OCI-LY1 (cell line): ENCODE results near the gene ALG1.

Source experiments
- H2AFZ ChIP-seq: fragments of 200-600 bp; sonication (generic), shearing (Covaris generic); 2 replicates; pipeline ENCODE4 v1.6.0; 2014; ENCODE audit warnings: antibody characterized with exemption, mild to moderate bottlenecking, low read length
- H3F3A ChIP-seq: fragments of 200-600 bp; sonication (generic), shearing (Covaris generic); 2 replicates; pipeline ENCODE4 v1.6.0; 2014; ENCODE audit warnings: mild to moderate bottlenecking, antibody characterized with exemption, low read length, moderate library complexity; ENCODE audit not compliant: insufficient read depth
- H3K27ac ChIP-seq: fragments of 200-600 bp; sonication (generic); 2 replicates; pipeline ENCODE4 v1.5.1; 2014; ENCODE audit warnings: low read length, mixed run types, mild to moderate bottlenecking, low read depth; ENCODE audit not compliant: poor library complexity, severe bottlenecking
- H3K27me3 ChIP-seq: fragments of 200-600 bp; sonication (generic); 2 replicates; pipeline ENCODE4 v1.6.0; 2014; ENCODE audit warnings: antibody characterized with exemption, mild to moderate bottlenecking, low read length, moderate library complexity; ENCODE audit not compliant: insufficient read depth
- H3K36me3 ChIP-seq: fragments of 200-600 bp; sonication (generic); 2 replicates; pipeline ENCODE4 v1.6.1; 2014; ENCODE audit warnings: mild to moderate bottlenecking, antibody characterized with exemption, low read length, moderate library complexity, mixed read lengths; ENCODE audit not compliant: insufficient read depth
- H3K4me1 ChIP-seq: fragments of 200-600 bp; sonication (generic); 2 replicates; pipeline ENCODE4 v1.5.1; 2014; ENCODE audit warnings: mild to moderate bottlenecking, low read length, moderate library complexity; ENCODE audit not compliant: insufficient read depth, severe bottlenecking
- H3K4me2 ChIP-seq: fragments of 200-600 bp; sonication (generic), shearing (Covaris generic); 2 replicates; pipeline ENCODE4 v1.6.1; 2014; ENCODE audit warnings: low read length
- H3K4me3 ChIP-seq: fragments of 200-600 bp; sonication (generic); 2 replicates; pipeline ENCODE4 v1.5.1; 2014; ENCODE audit warnings: low read length, low read depth, mild to moderate bottlenecking, mixed read lengths; ENCODE audit not compliant: poor library complexity, severe bottlenecking
- H3K79me2 ChIP-seq: fragments of 200-600 bp; shearing (Covaris generic); 2 replicates; pipeline ENCODE4 v1.6.1; 2016; ENCODE audit warnings: mixed run types, low read length, mixed read lengths; ENCODE audit not compliant: insufficient read depth
- H3K9ac ChIP-seq: fragments of 200-600 bp; sonication (generic), shearing (Covaris generic); 2 replicates; pipeline ENCODE4 v1.6.1; 2014; ENCODE audit warnings: mild to moderate bottlenecking, low read length, mixed read lengths
- H3K9me2 ChIP-seq: fragments of 200-600 bp; sonication (generic), shearing (Covaris generic); 2 replicates; pipeline ENCODE4 v1.6.1; 2014; ENCODE audit warnings: low read depth, mild to moderate bottlenecking, low read length, mixed read lengths
- H3K9me3 ChIP-seq: fragments of 200-600 bp; shearing (Covaris generic); 2 replicates; pipeline ENCODE4 v1.6.1; 2014; ENCODE audit warnings: low read length, mixed read lengths
- H4K20me1 ChIP-seq: fragments of 200-600 bp; sonication (generic), shearing (Covaris generic); 2 replicates; pipeline ENCODE4 v1.6.0; 2016; ENCODE audit warnings: mild to moderate bottlenecking, low read length; ENCODE audit not compliant: insufficient read depth
- EZH2 ChIP-seq: fragments of 200-600 bp; sonication (generic), shearing (Covaris generic); IDR thresholded peaks from 2 replicates; pipeline ENCODE4 v1.8.0; 2017; ENCODE audit warnings: borderline replicate concordance, mixed run types, mild to moderate bottlenecking, antibody characterized with exemption, low read length, moderate library complexity, mixed read lengths
- TF ChIP-seq, protein P1 (sequence below): fragments of 200-600 bp; sonication (generic), shearing (Covaris generic); IDR thresholded peaks from 2 replicates; pipeline ENCODE4 v1.5.1; 2017; ENCODE audit warnings: mild to moderate bottlenecking, antibody characterized with exemption, low read length, moderate library complexity, mixed read lengths

Gene ALG1

GRCh38 chr16:5069854-5070253, 1.8 kb upstream of the ALG1 start:
- Histone ChIP-seq H3K9ac (no peak overlapping the region), H3F3A (no peaks in the 10 kb centered on the region), H3K4me1 (peaks cover 17% of the 10 kb centered on the region), H3K79me2 (no peaks in the 10 kb centered on the region; the same call in 1 of the 2 replicates), H3K4me3 (no peak overlapping the region), H3K27ac (no peak overlapping the region), H3K9me3 (no peaks in the 10 kb centered on the region), H3K9me2 (no peaks in the 10 kb centered on the region), H3K36me3 (peaks cover 11% of the 10 kb centered on the region; the same call in 1 of the 2 replicates), H2AFZ (no peak overlapping the region), H4K20me1 (no peaks in the 10 kb centered on the region), H3K4me2 (no peak overlapping the region), H3K27me3 (no peaks in the 10 kb centered on the region)
- TF ChIP-seq EZH2, result no peak
- TF ChIP-seq, protein P1, sequence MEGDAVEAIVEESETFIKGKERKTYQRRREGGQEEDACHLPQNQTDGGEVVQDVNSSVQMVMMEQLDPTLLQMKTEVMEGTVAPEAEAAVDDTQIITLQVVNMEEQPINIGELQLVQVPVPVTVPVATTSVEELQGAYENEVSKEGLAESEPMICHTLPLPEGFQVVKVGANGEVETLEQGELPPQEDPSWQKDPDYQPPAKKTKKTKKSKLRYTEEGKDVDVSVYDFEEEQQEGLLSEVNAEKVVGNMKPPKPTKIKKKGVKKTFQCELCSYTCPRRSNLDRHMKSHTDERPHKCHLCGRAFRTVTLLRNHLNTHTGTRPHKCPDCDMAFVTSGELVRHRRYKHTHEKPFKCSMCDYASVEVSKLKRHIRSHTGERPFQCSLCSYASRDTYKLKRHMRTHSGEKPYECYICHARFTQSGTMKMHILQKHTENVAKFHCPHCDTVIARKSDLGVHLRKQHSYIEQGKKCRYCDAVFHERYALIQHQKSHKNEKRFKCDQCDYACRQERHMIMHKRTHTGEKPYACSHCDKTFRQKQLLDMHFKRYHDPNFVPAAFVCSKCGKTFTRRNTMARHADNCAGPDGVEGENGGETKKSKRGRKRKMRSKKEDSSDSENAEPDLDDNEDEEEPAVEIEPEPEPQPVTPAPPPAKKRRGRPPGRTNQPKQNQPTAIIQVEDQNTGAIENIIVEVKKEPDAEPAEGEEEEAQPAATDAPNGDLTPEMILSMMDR, result no peak

DNA sequence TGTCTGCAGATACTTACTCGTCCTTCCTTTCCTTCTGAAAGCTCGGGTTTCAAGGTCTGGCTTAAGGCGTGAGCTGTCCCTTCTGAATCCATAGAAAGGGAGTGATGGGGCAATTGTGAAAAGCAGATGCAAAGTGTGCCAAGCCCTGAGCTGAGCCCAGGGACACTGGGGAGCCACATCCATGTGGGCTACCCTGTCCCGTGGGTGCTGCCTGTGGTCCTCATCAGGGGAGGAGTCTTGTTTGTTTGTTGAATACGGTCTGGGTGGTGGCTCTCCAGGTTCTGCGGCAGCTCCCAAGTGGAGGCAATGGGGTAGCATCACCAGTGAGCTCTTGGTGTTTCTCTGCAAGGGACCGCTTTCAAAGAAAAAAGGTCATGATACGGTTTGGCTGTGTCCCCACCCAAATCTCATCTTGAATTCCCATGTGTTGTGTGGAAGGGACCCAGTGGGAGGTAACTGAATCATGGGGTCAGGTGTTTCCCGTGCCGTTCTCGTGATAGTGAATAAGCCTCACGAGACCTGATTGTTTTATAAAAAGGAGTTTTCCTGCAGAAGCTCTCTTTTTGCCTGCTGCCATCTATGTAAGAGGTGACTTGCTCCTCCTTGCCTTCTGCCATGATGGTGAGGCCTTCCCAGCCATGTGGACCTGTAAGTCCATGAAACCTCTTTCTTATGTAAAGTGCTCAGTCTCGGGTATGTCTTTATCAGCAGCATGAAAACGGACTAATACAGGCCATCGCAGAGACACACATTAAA, 1.0 kb upstream of the ALG1 start:
- Histone ChIP-seq H3K27me3 (no peaks in the 10 kb centered on the region), H3K4me1 (peaks cover 17% of the 10 kb centered on the region), H3K9ac (no peak overlapping the region), H3K36me3 (peaks cover 17% of the 10 kb centered on the region; the same call in 1 of the 2 replicates), H3K9me2 (no peaks in the 10 kb centered on the region), H3K27ac (no peak overlapping the region), H2AFZ (peak overlapping the region; percentile 47; the same call in 1 of the 2 replicates), H4K20me1 (no peaks in the 10 kb centered on the region), H3F3A (no peaks in the 10 kb centered on the region), H3K9me3 (no peaks in the 10 kb centered on the region), H3K4me3 (no peak overlapping the region), H3K79me2 (no peaks in the 10 kb centered on the region; the same call in 1 of the 2 replicates), H3K4me2 (no peak overlapping the region)
- TF ChIP-seq, protein P1, result no peak
- TF ChIP-seq EZH2, result no peak

DNA sequence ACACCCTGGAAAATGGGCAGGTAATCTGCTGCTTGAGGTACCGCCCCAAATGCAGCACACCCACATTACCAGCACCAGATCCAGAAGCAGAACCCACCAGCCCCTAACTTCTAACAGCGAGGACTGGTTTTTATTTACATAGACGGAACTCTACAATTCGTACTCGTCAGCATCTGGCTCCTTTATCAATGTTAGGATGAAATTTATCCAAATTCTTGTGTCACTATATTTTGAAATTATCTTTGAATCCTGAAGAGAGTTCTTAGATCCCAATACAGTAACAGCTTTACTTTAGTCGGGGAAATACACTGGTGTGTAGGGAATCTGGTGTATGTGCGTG, 332 bp upstream of the ALG1 start:
- Histone ChIP-seq H3K79me2 (no peaks in the 10 kb centered on the region; the same call in 1 of the 2 replicates), H3F3A (no peaks in the 10 kb centered on the region), H3K4me1 (peaks cover 17% of the 10 kb centered on the region), H3K4me2 (peak overlapping the region; percentile 97), H3K4me3 (peak overlapping the region; percentile 79), H3K36me3 (peaks cover 23% of the 10 kb centered on the region; the same call in 1 of the 2 replicates), H3K9ac (peak overlapping the region; percentile 79), H4K20me1 (no peaks in the 10 kb centered on the region), H3K9me3 (no peaks in the 10 kb centered on the region), H2AFZ (peak overlapping the region; percentile 47), H3K27me3 (no peaks in the 10 kb centered on the region), H3K27ac (peak overlapping the region; percentile 11), H3K9me2 (no peaks in the 10 kb centered on the region)
- TF ChIP-seq, protein P1, result no peak
- TF ChIP-seq EZH2, result no peak
